ENCODE measurements around the gene NXF1. TPM values are rescaled to one million over a fixed set of nuclear protein-coding genes. Genes with fewer than 3 reads are reported as not detected.
A peak's percentile ranks its signal among the peaks of the same experiment; 100 is the strongest.

The NXF1 gene
- total RNA-seq, 5 donors from 2014 or later (not counting 1 experiment from before 2014, with no cell fraction given): 160 to 321 (median 169) TPM

GRCh38 chr11:62782753-62783152, 22.5 kb downstream of the NXF1 start:
- Histone ChIP-seq H3K36me3 (ENCODE audit: control insufficient read depth in 2 of 2, extremely low read depth in 1 of 2, insufficient read depth in 1 of 2, low read length in 1 of 2) (peaks cover 11 to 17% of the 10 kb centered on the region in 2 donors), H3K4me1 (ENCODE audit: control insufficient read depth in 1 of 2, extremely low read depth in 1 of 2, insufficient read depth in 2 of 2, low read length in 2 of 2) (peaks cover 7 to 12% of the 10 kb centered on the region in 2 experiments), H3K4me3 (ENCODE audit: control insufficient read depth in 1 of 2, extremely low read depth in 1 of 2, low read length in 1 of 2) (no peak overlapping the region), H3K27ac (ENCODE audit: low read length) (no peak overlapping the region), H3K27me3 (replicated peaks in 1 of 2; ENCODE audit: control insufficient read depth in 2 of 2, extremely low read depth in 1 of 2, insufficient read depth in 2 of 2, low read length in 1 of 2) (no peaks in the 10 kb centered on the region), H3K9me3 (no peaks in the 10 kb centered on the region)
- Mint-ChIP-seq H3K36me3 (peaks cover 16% of the 10 kb centered on the region), H3K4me3 (no peak overlapping the region), H3K27ac (peak overlapping the region in 1 of 2 donors; percentile 6), H3K4me1 (peaks cover under 1 to 14% (median 11%) of the 10 kb centered on the region in 3 donors), H3K27me3 (no peaks in the 10 kb centered on the region), H3K9me3 (no peaks in the 10 kb centered on the region)
- ATAC-seq (replicated peaks in 1 of 4) (no peak), DNase-seq (no peak)
- WGBS (ENCODE audit: insufficient coverage): 100% methylated on average over 4 of the region's 7 CpGs
- CTCF ChIA-PET: no interaction called here
- POLR2A ChIA-PET: no interaction called here

GRCh38 chr11:62778441-62778840, 26.8 kb downstream of the NXF1 start:
- peaks cover 27% of the 10 kb centered on the region for H3K36me3 Mint-ChIP-seq
- peak overlapping the region in 1 of 2 donors; percentile 45 for H3K27ac Mint-ChIP-seq
- H3K9me3 Mint-ChIP-seq: no peaks in the 10 kb centered on the region
- peaks cover 0 to 10% (median 5%) of the 10 kb centered on the region in 3 donors for H3K4me1 Mint-ChIP-seq
- no peak overlapping the region for H3K4me3 Mint-ChIP-seq
- ChIA-PET CTCF (no interaction called here), POLR2A (no interaction called here)
- Histone ChIP-seq H3K4me3 (ENCODE audit: control insufficient read depth in 1 of 2, extremely low read depth in 1 of 2, low read length in 1 of 2) (no peak overlapping the region), H3K9me3 (no peaks in the 10 kb centered on the region), H3K27ac (ENCODE audit: low read length) (no peak overlapping the region), H3K4me1 (ENCODE audit: control insufficient read depth in 1 of 2, extremely low read depth in 1 of 2, insufficient read depth in 2 of 2, low read length in 2 of 2) (peaks cover 0 to 9% of the 10 kb centered on the region in 2 experiments), H3K27me3 (replicated peaks in 1 of 2; ENCODE audit: control insufficient read depth in 2 of 2, extremely low read depth in 1 of 2, insufficient read depth in 2 of 2, low read length in 1 of 2) (no peaks in the 10 kb centered on the region), H3K36me3 (ENCODE audit: control insufficient read depth in 2 of 2, extremely low read depth in 1 of 2, insufficient read depth in 1 of 2, low read length in 1 of 2) (peaks cover 22 to 29% of the 10 kb centered on the region in 2 donors)
- DNase-seq (no peak), ATAC-seq (replicated peaks in 1 of 4) (no peak)
- 90% methylated on average over 2 of the region's 3 CpGs for WGBS (ENCODE audit: insufficient coverage)
- no peaks in the 10 kb centered on the region for H3K27me3 Mint-ChIP-seq

- CTCF ChIA-PET: no interaction called here
- H3K27ac ChIP-seq (ENCODE audit: low read length): no peak overlapping the region
- Mint-ChIP-seq H3K36me3 (peaks cover 20% of the 10 kb centered on the region), H3K27me3 (no peaks in the 10 kb centered on the region), H3K9me3 (no peaks in the 10 kb centered on the region), H3K4me1 (peaks cover 0 to 10% (median 5%) of the 10 kb centered on the region in 3 donors), H3K4me3 (no peak overlapping the region), H3K27ac (peak overlapping the region; percentile 3 to 68)
- no peak for DNase-seq
- peaks cover 0 to 12% of the 10 kb centered on the region in 2 experiments for H3K4me1 ChIP-seq (ENCODE audit: control insufficient read depth in 1 of 2, extremely low read depth in 1 of 2, insufficient read depth in 2 of 2, low read length in 2 of 2)
- WGBS (ENCODE audit: insufficient coverage): 53% methylated on average over 2 of the region's 2 CpGs
- peaks cover 16 to 24% of the 10 kb centered on the region in 2 donors for H3K36me3 ChIP-seq (ENCODE audit: control insufficient read depth in 2 of 2, extremely low read depth in 1 of 2, insufficient read depth in 1 of 2, low read length in 1 of 2)
- H3K9me3 ChIP-seq: no peaks in the 10 kb centered on the region
- ATAC-seq (replicated peaks in 1 of 4): peak in 1 of 4 experiments; percentile 19
- H3K27me3 ChIP-seq (replicated peaks in 1 of 2; ENCODE audit: control insufficient read depth in 2 of 2, extremely low read depth in 1 of 2, insufficient read depth in 2 of 2, low read length in 1 of 2): no peaks in the 10 kb centered on the region
- POLR2A ChIA-PET: no interaction called here
- no peak overlapping the region for H3K4me3 ChIP-seq (ENCODE audit: control insufficient read depth in 1 of 2, extremely low read depth in 1 of 2, low read length in 1 of 2)
Observed at GRCh38 chr11:62777389-62777788, 27.9 kb downstream of the NXF1 start.

DNA sequence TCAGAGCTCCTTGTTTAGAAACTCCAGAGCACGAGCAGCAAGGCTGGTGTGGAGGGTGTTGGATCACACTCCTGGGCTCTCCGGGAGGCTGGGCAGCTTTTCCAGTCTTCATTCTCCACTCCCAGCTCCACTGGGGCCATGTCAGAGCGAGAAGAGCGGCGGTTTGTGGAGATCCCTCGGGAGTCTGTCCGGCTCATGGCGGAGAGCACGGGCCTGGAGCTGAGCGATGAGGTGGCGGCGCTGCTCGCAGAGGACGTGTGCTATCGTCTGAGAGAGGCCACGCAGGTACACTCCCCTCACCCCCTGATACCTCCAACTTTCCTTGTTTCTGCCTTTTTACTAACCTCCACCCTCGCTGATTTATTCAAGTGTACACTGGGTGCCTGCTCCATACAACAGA, 29.6 kb downstream of the NXF1 start:
- Mint-ChIP-seq H3K4me3 (no peak overlapping the region), H3K27me3 (no peaks in the 10 kb centered on the region), H3K9me3 (no peaks in the 10 kb centered on the region), H3K27ac (no peak overlapping the region), H3K36me3 (peaks cover 20% of the 10 kb centered on the region), H3K4me1 (peaks cover 13 to 21% (median 16%) of the 10 kb centered on the region in 3 donors)
- H3K27me3 ChIP-seq (replicated peaks in 1 of 2; ENCODE audit: control insufficient read depth in 2 of 2, extremely low read depth in 1 of 2, insufficient read depth in 2 of 2, low read length in 1 of 2): no peaks in the 10 kb centered on the region
- ChIA-PET CTCF (interaction anchor here (0.5 to 0.7 kb wide), 3 partner anchors 45 to 91 kb away, joined by 3 to 4 read pairs (median 3); no protein-coding TSS in a partner anchor), POLR2A (interaction anchor here (0.5 to 0.7 kb wide), 5 partner anchors 19 to 184 kb away, joined by 3 to 8 read pairs (median 3); partner anchors contain the start of gene TUT1 (in 1 of the 2))
- no peak overlapping the region for H3K27ac ChIP-seq (ENCODE audit: low read length)
- peaks cover 5 to 24% of the 10 kb centered on the region in 2 experiments for H3K4me1 ChIP-seq (ENCODE audit: control insufficient read depth in 1 of 2, extremely low read depth in 1 of 2, insufficient read depth in 2 of 2, low read length in 2 of 2)
- no peak overlapping the region for H3K4me3 ChIP-seq (ENCODE audit: control insufficient read depth in 1 of 2, extremely low read depth in 1 of 2, low read length in 1 of 2)
- no peak for ATAC-seq (replicated peaks in 1 of 4)
- H3K36me3 ChIP-seq (ENCODE audit: control insufficient read depth in 2 of 2, extremely low read depth in 1 of 2, insufficient read depth in 1 of 2, low read length in 1 of 2): peaks cover 12 to 20% of the 10 kb centered on the region in 2 donors
- DNase-seq: no peak
- no peaks in the 10 kb centered on the region for H3K9me3 ChIP-seq
- WGBS (ENCODE audit: insufficient coverage): 98% methylated on average over 11 of the region's 17 CpGs

DNA sequence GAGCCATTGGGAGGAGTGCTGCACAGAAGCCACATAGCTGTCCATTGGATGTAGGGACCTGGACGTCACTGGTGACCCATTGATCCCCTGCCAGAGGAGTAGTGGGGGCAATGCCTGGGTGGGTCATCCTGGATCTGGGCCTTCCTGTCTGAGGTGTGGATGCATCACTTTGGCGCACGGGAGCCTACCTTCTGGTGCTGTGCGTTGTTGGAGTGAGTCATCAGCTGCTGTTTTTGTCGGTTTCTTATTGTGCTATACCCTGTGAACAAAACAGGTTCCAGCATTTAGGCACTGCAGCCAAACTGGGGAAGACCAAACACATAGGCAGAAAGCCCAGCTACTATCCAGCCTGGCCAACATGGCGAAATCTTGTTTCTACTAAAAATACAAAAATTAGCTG, 30.8 kb downstream of the NXF1 start:
- H3K27me3 Mint-ChIP-seq: no peaks in the 10 kb centered on the region
- H3K27ac Mint-ChIP-seq: no peak overlapping the region
- Histone ChIP-seq H3K9me3 (no peaks in the 10 kb centered on the region), H3K36me3 (ENCODE audit: control insufficient read depth in 2 of 2, extremely low read depth in 1 of 2, insufficient read depth in 1 of 2, low read length in 1 of 2) (peaks cover 12 to 20% of the 10 kb centered on the region in 2 donors), H3K27me3 (replicated peaks in 1 of 2; ENCODE audit: control insufficient read depth in 2 of 2, extremely low read depth in 1 of 2, insufficient read depth in 2 of 2, low read length in 1 of 2) (no peaks in the 10 kb centered on the region), H3K4me3 (ENCODE audit: control insufficient read depth in 1 of 2, extremely low read depth in 1 of 2, low read length in 1 of 2) (no peak overlapping the region), H3K27ac (ENCODE audit: low read length) (no peak overlapping the region), H3K4me1 (ENCODE audit: control insufficient read depth in 1 of 2, extremely low read depth in 1 of 2, insufficient read depth in 2 of 2, low read length in 2 of 2) (peaks cover 8 to 35% of the 10 kb centered on the region in 2 experiments)
- no peak overlapping the region for H3K4me3 Mint-ChIP-seq
- ChIA-PET CTCF (interaction anchor here (0.6 to 1.1 kb wide), 5 partner anchors 12 to 194 kb away, joined by 3 to 9 read pairs (median 5); no protein-coding TSS in a partner anchor), POLR2A (interaction anchor here in 1 of 2 donors (0.7 kb wide), 1 partner anchor 33 kb away, joined by 8 read pairs; no protein-coding TSS in a partner anchor)
- peaks cover 20% of the 10 kb centered on the region for H3K36me3 Mint-ChIP-seq
- DNase-seq (no peak), ATAC-seq (replicated peaks in 1 of 4) (no peak)
- 92% methylated on average over 4 of the region's 6 CpGs for WGBS (ENCODE audit: insufficient coverage)
- no peaks in the 10 kb centered on the region for H3K9me3 Mint-ChIP-seq
- peaks cover 24 to 33% (median 27%) of the 10 kb centered on the region in 3 donors for H3K4me1 Mint-ChIP-seq

DNA sequence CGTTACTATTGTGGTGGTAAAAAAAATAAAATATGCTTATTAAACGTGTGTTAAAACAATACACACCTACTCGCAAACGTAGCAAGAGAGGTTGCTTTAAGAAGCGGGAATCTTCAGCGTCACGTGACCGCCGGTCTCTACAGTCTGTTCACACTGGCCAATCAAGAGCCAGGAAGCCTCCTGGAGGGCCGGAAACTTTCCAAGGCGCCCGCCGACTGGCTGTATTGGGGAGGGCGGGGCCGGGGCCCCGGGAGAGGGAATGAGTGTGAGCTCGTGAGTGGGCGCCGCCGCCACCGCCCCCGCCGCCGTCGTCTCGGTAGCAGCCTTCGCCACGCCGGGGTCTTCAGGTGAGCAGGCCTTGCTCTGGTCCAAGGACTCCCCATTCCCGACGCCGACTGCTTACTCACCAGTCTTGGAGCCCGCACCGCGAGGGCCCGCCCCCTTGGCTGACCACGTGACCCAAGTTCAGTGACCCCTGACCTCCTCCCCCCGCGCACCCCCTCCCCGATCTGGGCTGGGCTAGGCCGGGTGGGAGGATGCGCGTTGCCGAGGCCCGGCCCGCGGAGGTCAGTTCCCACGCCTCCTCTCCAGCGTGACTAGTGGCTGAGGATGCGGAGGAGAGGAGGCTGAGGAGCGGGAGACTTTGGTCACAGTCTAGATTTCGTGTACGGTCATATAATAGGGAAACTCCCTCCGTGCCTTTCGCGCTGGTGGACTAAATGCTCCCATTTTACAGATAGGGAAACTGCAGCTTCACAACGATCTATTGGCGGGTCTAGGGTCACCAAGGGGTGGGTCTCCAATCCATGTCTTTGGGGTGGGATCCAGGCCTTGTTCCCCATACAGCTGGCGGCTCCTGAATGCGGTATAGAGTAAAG, 33.9 kb downstream of the NXF1 start, which contains the start of gene TAF6L:
TSS of gene TAF6L (plus strand) at position 253 of the 878 bp plus-strand sequence. CDS start 4,388 bp downstream, outside the sequence.
- ChIA-PET CTCF (interaction anchor here (0.5 to 2.6 kb wide), 9 partner anchors 10 to 110 kb away, joined by 3 to 9 read pairs (median 4); partner anchors contain the start of genes POLR2G (in 2 of the 2), TMEM223 (in 1 of the 2) and ZBTB3 (in 1 of the 2)), POLR2A (interaction anchor here (0.5 to 1.0 kb wide), 9 partner anchors 15 to 166 kb away, joined by 3 to 11 read pairs (median 4); no protein-coding TSS in a partner anchor)
- no peaks in the 10 kb centered on the region for H3K9me3 ChIP-seq
- Mint-ChIP-seq H3K4me3 (peak within 1 kb of the TSS; percentile 88 to 94 (median 92)), H3K27me3 (no peaks in the 10 kb centered on the region), H3K36me3 (peaks cover 11% of the 10 kb centered on the region), H3K27ac (peak within 1 kb of the TSS; percentile 94 to 95), H3K9me3 (no peaks in the 10 kb centered on the region), H3K4me1 (peaks cover 21 to 28% (median 27%) of the 10 kb centered on the region in 3 donors)
- H3K4me3 ChIP-seq (ENCODE audit: control insufficient read depth in 1 of 2, extremely low read depth in 1 of 2, low read length in 1 of 2): peak within 1 kb of the TSS; percentile 67 to 82
- no peaks in the 10 kb centered on the region for H3K27me3 ChIP-seq (replicated peaks in 1 of 2; ENCODE audit: control insufficient read depth in 2 of 2, extremely low read depth in 1 of 2, insufficient read depth in 2 of 2, low read length in 1 of 2)
- ATAC-seq (replicated peaks in 1 of 4) (peak; percentile 85 to 89 (median 89)), DNase-seq (peak; percentile 71 to 91 (median 82))
- H3K4me1 ChIP-seq (ENCODE audit: control insufficient read depth in 1 of 2, extremely low read depth in 1 of 2, insufficient read depth in 2 of 2, low read length in 2 of 2): peaks cover 8 to 26% of the 10 kb centered on the region in 2 experiments
- under 1% methylated on average over 30 of the region's 60 CpGs for WGBS (ENCODE audit: insufficient coverage)
- H3K27ac ChIP-seq (ENCODE audit: low read length): peak within 1 kb of the TSS; percentile 77
- peaks cover 4 to 23% of the 10 kb centered on the region in 2 donors for H3K36me3 ChIP-seq (ENCODE audit: control insufficient read depth in 2 of 2, extremely low read depth in 1 of 2, insufficient read depth in 1 of 2, low read length in 1 of 2)
